NK-92 (cell line): ENCODE data around the gene CACNB1.
A peak's percentile ranks its signal among the peaks of the same experiment; 100 is the strongest.
"Not testable (repeated sequence)": the region's sequence is repeated elsewhere in the genome, so short reads cannot be mapped to it uniquely, and the experiment has no call there.

Source experiments
- DNase-seq: peaks from one replicate; lab custom pipeline; 2025; ENCODE audit not compliant: unreplicated experiment; lab: John Stamatoyannopoulos, UW

The CACNB1 gene

GRCh38 chr17:39175695-39176093, 21.8 kb downstream of the CACNB1 start:
- DNase-seq, result no peak

GRCh38 chr17:39174920-39175694, 22.4 kb downstream of the CACNB1 start:
- no peak for DNase-seq

GRCh38 chr17:39173526-39174274, 23.8 kb downstream of the CACNB1 start:
- no peak for DNase-seq

- no peak for DNase-seq
These were observed 24.4 kb downstream of the CACNB1 start for GRCh38 chr17:39173080-39173479.

GRCh38 chr17:39171933-39172332, 25.5 kb downstream of the CACNB1 start:
- DNase-seq, result no peak

GRCh38 chr17:39170558-39170957, 26.9 kb downstream of the CACNB1 start:
- no peak for DNase-seq

GRCh38 chr17:39170109-39170508, 27.4 kb downstream of the CACNB1 start:
- DNase-seq, result no peak

- DNase-seq, result no peak
These were observed 28.0 kb downstream of the CACNB1 start for GRCh38 chr17:39169518-39169917.

- DNase-seq, result no peak
These were observed 28.4 kb downstream of the CACNB1 start for GRCh38 chr17:39169101-39169500.

GRCh38 chr17:39168503-39168902, 29.0 kb downstream of the CACNB1 start:
- not testable (repeated sequence) for DNase-seq

GRCh38 chr17:39167476-39167875, 30.0 kb downstream of the CACNB1 start:
- DNase-seq, result no peak

GRCh38 chr17:39166437-39167335, 30.8 kb downstream of the CACNB1 start:
- DNase-seq, result no peak

- DNase-seq, result no peak
These were observed 31.6 kb downstream of the CACNB1 start, which contains the start of gene ARL5C for GRCh38 chr17:39165841-39166349. Gene ARL5C, minus strand, starts transcription at chr17:39166161. Its CDS starts 401 bp downstream, at chr17:39165760.

- DNase-seq, result no peak
These were observed 32.2 kb downstream of the CACNB1 start for GRCh38 chr17:39165178-39165840.

- DNase-seq, result no peak
These were observed 32.8 kb downstream of the CACNB1 start for GRCh38 chr17:39164675-39165143.

- no peak for DNase-seq
These were observed 35.5 kb downstream of the CACNB1 start for GRCh38 chr17:39161962-39162361.

- DNase-seq, result no peak
These were observed 38.8 kb downstream of the CACNB1 start for GRCh38 chr17:39158623-39159022.

- no peak for DNase-seq
These were observed 41.0 kb downstream of the CACNB1 start for GRCh38 chr17:39156491-39156890.

- no peak for DNase-seq
These were observed 41.8 kb downstream of the CACNB1 start for GRCh38 chr17:39155654-39156053.

- peak; percentile 77 for DNase-seq
These were observed 43.8 kb downstream of the CACNB1 start for GRCh38 chr17:39153599-39154051.
